Stimulated activated CD8-positive, alpha-beta memory T cell treated with anti-CD3 and anti-CD28 coated beads, Interleukin-12 subunit alpha, Interleukin-12 subunit beta, amount 100 ng/mL, for 1 hour (primary cell): Measurements from ENCODE around the gene PRH1.

Source experiments
- DNase-seq: peaks from one replicate; pipeline ENCODE4 v3.0.0-alpha.2; 2020; ENCODE audit warnings: low read depth

Gene PRH1

GRCh38 chr12:10838461-10838860, 45.6 kb downstream of the PRH1 start:
- DNase-seq: no peak
